GM04503 (cell line): Measurements from ENCODE around the gene ROBO2.

ENCODE experiments used
- DNase-seq: peaks from one replicate; pipeline ENCODE4 v3.0.0-alpha.2; 2012; ENCODE audit warnings: low read depth

The ROBO2 gene

DNA sequence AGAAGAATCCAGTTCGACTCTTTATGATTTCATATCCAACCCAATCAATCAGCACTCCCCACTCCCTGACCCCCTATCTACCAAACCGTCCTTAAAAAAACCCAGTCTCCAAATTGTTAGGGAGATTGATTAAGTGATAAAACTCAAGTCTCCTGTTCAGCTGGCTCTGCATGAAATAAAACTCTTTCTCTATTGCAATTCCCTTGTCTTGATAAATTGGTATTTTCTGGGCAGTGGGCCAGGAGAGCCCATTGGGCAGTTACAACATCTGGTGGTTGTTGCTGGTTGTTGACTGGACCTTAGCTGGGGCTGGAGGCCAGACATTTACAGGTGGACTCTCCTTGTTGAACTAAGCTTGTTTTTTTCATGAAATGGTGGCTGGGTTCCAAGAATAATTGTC, 642.3 kb downstream of the ROBO2 start:
- no peak for DNase-seq

GRCh38 chr3:77684115-77684514, 644.2 kb downstream of the ROBO2 start:
- no peak for DNase-seq

DNA sequence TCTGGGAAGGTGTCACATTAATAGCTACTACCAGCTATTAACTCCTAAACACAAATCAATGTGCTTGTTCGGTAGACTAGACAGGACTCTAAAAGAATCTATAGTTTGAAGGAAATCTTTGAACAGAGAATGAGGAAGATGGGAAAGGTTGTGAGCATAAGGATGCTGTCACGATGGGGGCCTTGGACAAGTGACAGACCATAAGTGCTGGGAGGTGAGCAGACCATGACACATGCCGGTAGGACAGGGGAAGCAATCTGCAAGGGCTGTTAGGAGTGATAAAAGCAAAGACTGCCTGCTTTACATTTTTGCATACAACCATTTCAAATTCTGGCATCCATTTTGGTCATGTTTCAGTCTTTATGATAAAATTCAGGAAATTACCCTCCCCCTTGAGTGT, 645.8 kb downstream of the ROBO2 start:
- DNase-seq = no peak

GRCh38 chr3:77686560-77686959, 646.7 kb downstream of the ROBO2 start:
- DNase-seq = no peak

DNA sequence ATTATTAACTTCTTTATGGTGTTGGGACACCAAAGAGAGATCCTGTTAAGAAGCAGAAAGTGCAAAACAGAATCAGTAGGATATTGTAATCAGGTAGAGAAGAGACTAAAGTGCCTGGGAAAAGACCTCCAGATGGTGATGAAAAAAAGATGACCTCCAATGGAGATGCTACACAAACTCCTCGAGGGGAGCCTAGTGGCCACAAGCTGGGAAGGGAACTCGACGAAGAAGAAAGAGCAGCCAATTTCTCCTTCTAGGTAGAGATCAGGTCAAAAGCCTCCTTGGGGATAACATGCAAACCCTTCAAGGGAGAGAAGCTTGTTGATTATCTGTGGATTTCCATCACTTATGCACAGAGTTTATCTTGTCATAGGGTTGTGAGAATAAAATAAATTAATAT, 647.6 kb downstream of the ROBO2 start:
- no peak for DNase-seq

GRCh38 chr3:77690284-77690845, 650.5 kb downstream of the ROBO2 start:
- no peak for DNase-seq

- DNase-seq = no peak
These were observed 653.2 kb downstream of the ROBO2 start for GRCh38 chr3:77693147-77693546.

DNA sequence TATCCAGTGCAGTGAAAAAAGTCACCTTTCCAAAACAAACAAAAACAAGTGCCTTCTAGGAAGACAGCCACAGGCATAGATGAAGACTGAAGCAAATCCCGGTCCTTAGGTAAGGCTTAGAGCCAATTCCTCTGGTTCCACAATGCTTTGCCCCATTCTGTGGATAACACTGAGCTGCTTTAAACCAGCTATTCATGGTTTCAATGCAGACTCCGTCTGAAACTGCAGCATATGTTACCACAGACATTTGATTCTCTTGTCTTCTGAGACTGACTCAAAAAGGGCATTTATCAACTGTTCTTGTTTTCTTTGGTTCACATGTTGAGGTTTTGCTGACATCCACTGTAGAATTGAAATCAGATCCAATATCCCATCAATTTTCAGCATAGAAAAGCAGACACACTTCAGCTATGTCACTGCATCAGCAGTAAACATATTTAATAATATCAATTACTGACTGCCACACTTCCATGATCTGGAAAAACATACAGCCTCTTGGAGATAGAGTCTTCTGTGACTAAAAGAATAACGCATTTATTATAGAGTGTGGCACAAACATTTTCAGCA, 659.3 kb downstream of the ROBO2 start:
- DNase-seq = no peak
